ENCODE data around the gene MAFG. TPM values are rescaled to one million over a fixed set of nuclear protein-coding genes. Genes with fewer than 3 reads are reported as not detected.

The MAFG gene
- total and polyA plus RNA-seq, 2 of the 13 experiments (the other 11 are each of a cell fraction or from before 2014, with no cell fraction given), result 14.5 to 20.0 TPM

DNA sequence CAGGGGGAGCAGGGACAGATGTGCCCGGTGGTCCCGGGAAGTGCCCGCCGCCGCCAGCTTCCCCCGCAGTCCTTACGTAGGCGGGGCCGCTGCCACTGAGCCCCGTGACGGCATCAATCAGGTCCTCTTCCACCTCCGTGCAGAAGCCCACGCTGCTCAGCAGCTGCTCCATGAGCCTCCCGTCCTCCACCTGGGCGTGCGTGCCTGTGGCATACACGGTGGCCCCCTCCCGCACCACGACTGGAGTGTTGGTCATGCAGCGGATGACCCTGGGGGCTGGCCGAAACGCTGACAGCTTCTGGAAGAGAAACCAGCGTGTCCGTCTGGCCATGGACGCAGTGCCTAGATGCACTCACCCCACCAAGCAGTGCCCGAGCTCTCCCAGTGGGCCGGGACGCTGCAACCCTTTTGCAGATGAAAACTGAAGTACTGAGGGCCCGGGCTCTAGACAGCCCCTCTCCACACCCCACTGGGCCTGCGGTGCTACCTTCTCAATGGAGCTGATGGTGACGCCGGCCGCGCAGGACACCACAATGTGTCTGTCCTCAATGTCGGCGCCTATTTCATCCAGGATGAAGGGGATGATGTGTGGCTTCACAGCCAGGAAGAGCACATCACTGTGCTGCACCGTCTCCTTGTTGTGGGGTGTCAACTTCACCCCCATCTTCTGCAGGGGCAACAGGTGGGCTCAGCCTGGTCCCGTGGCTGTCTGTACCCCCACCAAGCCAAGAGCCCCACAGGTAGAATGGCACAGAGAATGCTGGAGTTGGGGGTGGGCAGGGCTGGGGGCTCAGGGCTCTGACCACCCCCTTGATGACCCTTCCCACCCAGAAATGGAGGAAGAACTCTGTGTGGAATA, 7.5 kb upstream of the MAFG start (continued):
- TF ChIP-seq AKAP8 (CRISPR knock-in tag; IDR thresholded peaks at IDR 0.05) (peak; percentile 70; the same call in 1 of the 2 replicates), SATB2 (CRISPR knock-in tag; IDR thresholded peaks at IDR 0.05) (no peak), TAF1 (CRISPR knock-in tag; IDR thresholded peaks at IDR 0.05) (peak; percentile 28; the same call in 1 of the 2 replicates), KLF9 (CRISPR knock-in tag; IDR thresholded peaks at IDR 0.05; ENCODE audit: low read depth) (no peak), ZNF770 (CRISPR knock-in tag; IDR thresholded peaks at IDR 0.05) (no peak), CBX1 (IDR thresholded peaks at IDR 0.05; ENCODE audit: low read depth) (no peak), DNMT1 (CRISPR knock-in tag; IDR thresholded peaks at IDR 0.05) (peak; percentile 72; the same call in 1 of the 2 replicates), ZNF558 (CRISPR knock-in tag; IDR thresholded peaks at IDR 0.05; ENCODE audit: borderline replicate concordance) (no peak), NFAT5 (CRISPR knock-in tag; IDR thresholded peaks at IDR 0.05) (no peak), ZNF557 (CRISPR knock-in tag; IDR thresholded peaks at IDR 0.05) (no peak), HDAC1 (CRISPR knock-in tag; IDR thresholded peaks at IDR 0.05) (no peak), ZNF777 (CRISPR knock-in tag; IDR thresholded peaks at IDR 0.05) (no peak), BORCS8-MEF2B (CRISPR knock-in tag; IDR thresholded peaks at IDR 0.05) (no peak), PCBP1 (IDR thresholded peaks at IDR 0.05; ENCODE audit: borderline replicate concordance, low read depth, low read length) (no peak), ZNF589 (CRISPR knock-in tag; conservative IDR thresholded peaks at IDR 0.05) (no peak), ZNF691 (CRISPR knock-in tag; IDR thresholded peaks at IDR 0.05; ENCODE audit: borderline replicate concordance, low read depth) (0 out of 2 replicates have a peak, but pooled peaks have one; percentile 24)
- TF ChIP-seq, protein P1, sequence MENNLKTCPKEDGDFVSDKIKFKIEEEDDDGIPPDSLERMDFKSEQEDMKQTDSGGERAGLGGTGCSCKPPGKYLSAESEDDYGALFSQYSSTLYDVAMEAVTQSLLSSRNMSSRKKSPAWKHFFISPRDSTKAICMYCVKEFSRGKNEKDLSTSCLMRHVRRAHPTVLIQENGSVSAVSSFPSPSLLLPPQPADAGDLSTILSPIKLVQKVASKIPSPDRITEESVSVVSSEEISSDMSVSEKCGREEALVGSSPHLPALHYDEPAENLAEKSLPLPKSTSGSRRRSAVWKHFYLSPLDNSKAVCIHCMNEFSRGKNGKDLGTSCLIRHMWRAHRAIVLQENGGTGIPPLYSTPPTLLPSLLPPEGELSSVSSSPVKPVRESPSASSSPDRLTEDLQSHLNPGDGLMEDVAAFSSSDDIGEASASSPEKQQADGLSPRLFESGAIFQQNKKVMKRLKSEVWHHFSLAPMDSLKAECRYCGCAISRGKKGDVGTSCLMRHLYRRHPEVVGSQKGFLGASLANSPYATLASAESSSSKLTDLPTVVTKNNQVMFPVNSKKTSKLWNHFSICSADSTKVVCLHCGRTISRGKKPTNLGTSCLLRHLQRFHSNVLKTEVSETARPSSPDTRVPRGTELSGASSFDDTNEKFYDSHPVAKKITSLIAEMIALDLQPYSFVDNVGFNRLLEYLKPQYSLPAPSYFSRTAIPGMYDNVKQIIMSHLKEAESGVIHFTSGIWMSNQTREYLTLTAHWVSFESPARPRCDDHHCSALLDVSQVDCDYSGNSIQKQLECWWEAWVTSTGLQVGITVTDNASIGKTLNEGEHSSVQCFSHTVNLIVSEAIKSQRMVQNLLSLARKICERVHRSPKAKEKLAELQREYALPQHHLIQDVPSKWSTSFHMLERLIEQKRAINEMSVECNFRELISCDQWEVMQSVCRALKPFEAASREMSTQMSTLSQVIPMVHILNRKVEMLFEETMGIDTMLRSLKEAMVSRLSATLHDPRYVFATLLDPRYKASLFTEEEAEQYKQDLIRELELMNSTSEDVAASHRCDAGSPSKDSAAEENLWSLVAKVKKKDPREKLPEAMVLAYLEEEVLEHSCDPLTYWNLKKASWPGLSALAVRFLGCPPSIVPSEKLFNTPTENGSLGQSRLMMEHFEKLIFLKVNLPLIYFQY (CRISPR knock-in tag; IDR thresholded peaks at IDR 0.05; ENCODE audit: borderline replicate concordance), result no peak

Data from HepG2 (cell line).